CD1c-positive myeloid dendritic cell (primary cell): ENCODE measurements around the gene PARG.
"Not testable (repeated sequence)": the region's sequence is repeated elsewhere in the genome, so short reads cannot be mapped to it uniquely, and the experiment has no call there.

Experiments used
- DNase-seq: peaks from one replicate; pipeline ENCODE4 v3.0.0-alpha.2; 2016; ENCODE audit errors: extremely low spot score

Gene PARG

GRCh38 chr10:49903829-49904228 lies 38.0 kb downstream of the PARG start:
- DNase-seq = not testable (repeated sequence)

GRCh38 chr10:49900406-49900805 lies 41.4 kb downstream of the PARG start:
- DNase-seq = not testable (repeated sequence)

- not testable (repeated sequence) for DNase-seq
These were observed 41.8 kb downstream of the PARG start for GRCh38 chr10:49899999-49900398.

DNA sequence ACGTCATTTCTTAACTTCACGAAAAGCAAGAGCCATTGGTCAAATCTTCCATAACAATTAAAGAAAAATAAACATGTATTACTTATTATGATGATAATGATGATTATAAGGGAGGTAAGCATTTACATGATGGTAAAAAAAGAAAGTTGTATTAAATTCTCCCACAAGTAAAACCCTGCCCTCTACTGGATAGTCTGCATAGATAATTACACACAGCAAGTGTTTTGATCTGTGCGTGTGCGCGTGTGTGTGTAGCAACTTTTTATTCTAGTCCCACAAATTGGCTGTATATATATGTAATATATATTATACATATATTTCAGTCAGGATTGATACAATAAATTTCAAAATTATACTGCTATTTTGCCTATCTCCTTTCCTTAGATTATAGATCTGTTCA lies 51.8 kb downstream of the PARG start:
- DNase-seq = not testable (repeated sequence)

- not testable (repeated sequence) for DNase-seq
These were observed 57.0 kb downstream of the PARG start for GRCh38 chr10:49884739-49885331.

GRCh38 chr10:49883852-49884251 lies 58.0 kb downstream of the PARG start:
- DNase-seq = not testable (repeated sequence)

- not testable (repeated sequence) for DNase-seq
These were observed 59.5 kb downstream of the PARG start for GRCh38 chr10:49882327-49882726.

GRCh38 chr10:49872740-49873139 lies 69.1 kb downstream of the PARG start:
- not testable (repeated sequence) for DNase-seq

- not testable (repeated sequence) for DNase-seq
These were observed 70.4 kb downstream of the PARG start for GRCh38 chr10:49871462-49871861.

GRCh38 chr10:49859933-49860332 lies 81.9 kb downstream of the PARG start:
- not testable (repeated sequence) for DNase-seq

DNA sequence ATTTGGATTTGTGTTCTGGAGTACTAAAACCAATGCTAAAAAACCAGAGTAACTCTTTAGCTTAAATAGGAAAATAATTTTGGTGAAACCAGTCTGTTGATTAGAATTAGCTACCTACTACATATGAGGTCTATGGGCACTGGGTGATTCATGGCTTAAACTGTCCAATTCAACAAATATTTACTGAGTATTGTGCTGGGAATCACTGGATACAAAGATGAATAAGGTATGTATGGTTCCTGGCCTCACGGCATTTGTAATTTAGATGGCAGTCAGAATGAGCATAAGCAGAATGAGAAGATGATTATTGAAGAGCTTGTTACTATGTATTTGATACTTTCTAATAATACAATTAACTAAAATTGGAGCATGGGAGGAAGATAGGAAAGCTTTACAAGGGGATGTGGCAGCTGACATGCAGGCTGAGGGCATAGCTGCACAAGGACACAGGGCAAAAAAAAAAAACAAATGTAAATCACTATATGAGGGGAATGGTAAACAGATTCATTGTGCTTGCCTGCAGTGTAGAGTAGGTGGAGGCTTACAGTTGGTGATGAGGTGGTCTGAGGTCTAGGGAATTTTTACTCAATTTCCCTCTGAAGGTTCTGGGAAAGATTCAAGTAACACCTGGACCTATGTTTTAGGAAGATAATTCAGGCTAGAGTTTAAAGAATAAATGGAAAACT lies 83.0 kb downstream of the PARG start:
- DNase-seq = not testable (repeated sequence)

DNA sequence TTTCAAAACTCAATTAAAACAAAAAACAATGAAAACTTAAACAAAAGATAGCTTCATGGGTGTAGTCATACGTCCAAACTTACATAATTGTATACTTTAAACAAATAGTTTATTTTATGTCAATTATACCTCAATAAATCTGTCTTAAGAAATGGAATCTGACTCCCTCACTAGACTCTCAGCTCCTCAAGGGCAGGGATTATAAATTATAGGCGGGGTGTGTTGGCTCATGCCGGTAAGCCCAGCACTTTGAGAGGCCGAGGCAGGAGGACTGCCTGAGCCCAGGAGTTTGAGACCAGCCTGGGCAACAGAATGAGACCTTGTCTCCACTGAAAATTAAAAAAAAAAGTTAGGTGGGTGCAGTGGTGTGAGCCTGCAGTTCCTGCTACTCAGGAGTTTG lies 92.3 kb downstream of the PARG start:
- DNase-seq = not testable (repeated sequence)

GRCh38 chr10:49844775-49845595 lies 96.8 kb downstream of the PARG start:
- DNase-seq = no peak

- not testable (repeated sequence) for DNase-seq
These were observed 99.5 kb downstream of the PARG start for GRCh38 chr10:49842333-49842628.

- no peak for DNase-seq
These were observed 100.1 kb downstream of the PARG start for GRCh38 chr10:49841615-49842332.

GRCh38 chr10:49837685-49838084 lies 104.1 kb downstream of the PARG start:
- DNase-seq = no peak

DNA sequence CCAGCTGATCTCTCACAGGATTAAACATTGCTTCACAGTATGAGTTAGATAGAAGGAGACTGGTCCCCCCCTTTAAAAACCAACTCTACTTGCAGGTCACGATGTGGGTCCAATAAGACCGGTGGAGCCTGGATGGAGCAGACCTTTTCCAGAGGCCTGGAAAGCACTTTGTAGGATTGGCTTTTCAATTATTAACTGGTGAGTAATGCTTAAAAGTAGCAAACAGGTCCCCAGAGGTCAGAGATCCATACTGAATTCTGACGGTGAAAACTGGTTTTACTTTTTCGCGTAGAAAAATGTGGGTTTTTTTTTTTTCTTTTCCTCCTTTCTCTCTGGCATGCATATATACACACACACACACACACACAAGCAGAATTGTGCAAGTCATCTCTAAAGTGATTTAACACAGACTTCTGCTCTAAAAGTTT lies 104.8 kb downstream of the PARG start:
- no peak for DNase-seq

GRCh38 chr10:49834976-49835375 lies 106.9 kb downstream of the PARG start:
- no peak for DNase-seq

DNA sequence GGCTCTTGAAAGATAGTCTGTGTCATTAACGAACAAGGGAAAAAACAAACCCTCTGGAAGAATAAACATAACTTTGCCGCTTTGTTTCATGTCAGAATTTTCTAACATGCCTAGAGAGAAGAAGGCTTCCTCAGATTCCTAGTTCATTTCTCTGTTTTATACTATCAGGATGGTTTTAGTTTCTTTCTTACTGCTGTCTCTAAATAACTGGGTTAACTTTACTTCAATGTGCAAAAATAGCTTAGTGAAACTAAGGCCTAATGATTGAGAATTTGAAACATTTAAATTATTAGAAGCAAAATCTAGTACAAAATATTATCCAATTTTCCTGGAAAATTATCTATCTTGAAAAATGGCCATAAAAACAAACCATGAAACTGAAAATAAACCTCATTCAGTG lies 107.6 kb downstream of the PARG start:
- no peak for DNase-seq

- DNase-seq = no peak
These were observed 108.7 kb downstream of the PARG start for GRCh38 chr10:49833168-49833567.

GRCh38 chr10:49831352-49832035 lies 110.3 kb downstream of the PARG start:
- DNase-seq = no peak

DNA sequence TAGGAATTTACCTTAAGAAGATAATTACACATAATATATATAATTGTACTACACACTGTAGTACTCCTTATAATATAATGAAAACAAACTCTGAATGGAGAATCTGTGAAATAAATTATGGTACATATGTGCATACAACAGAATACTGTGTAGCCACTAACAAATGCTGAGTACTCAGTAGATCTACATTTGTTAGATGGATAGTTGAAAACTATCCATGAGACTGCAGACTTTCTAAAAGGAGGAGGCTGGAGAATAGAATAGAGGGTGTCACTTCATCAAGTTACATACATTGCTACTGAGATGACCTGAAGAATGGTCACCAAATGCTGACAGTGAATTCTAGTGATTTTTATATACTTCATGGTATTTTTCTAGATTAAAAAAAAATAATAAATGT lies 111.0 kb downstream of the PARG start:
- no peak for DNase-seq
